ENCODE data around the gene PNMA5.

DNA sequence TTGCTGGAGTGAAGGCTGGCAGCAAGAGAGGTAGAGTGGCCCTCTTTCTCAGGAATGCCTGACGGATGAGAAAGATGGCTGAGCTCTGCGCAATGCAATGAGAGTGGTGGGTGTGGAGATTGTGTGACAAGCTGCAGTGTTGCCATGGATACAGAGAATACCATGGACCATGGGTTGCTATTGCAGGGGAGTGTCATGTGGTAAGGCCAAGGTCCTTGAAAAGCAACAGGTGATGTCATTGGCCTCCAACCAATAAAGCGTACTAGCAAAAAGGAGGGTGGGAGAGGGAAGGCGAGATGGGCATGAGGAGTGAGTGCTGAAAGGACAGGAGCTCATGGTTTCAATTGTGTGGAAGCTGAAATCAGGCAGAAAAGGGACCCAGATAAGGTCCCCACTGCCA, 1.8 kb downstream of the PNMA5 start:
- TF ChIP-seq CTCF (conservative IDR thresholded peaks at IDR 0.05) (no peak), EZH2 (IDR thresholded peaks at IDR 0.05; ENCODE audit: low read depth) (no peak)
